OCI-M2 (cell line): ENCODE data around the gene LEO1.
A peak's percentile ranks its signal among the peaks of the same experiment; 100 is the strongest.

Source experiments
- DNase-seq: peaks from one replicate; lab custom pipeline; 2025; ENCODE audit not compliant: unreplicated experiment; lab: John Stamatoyannopoulos, UW

The LEO1 gene

DNA sequence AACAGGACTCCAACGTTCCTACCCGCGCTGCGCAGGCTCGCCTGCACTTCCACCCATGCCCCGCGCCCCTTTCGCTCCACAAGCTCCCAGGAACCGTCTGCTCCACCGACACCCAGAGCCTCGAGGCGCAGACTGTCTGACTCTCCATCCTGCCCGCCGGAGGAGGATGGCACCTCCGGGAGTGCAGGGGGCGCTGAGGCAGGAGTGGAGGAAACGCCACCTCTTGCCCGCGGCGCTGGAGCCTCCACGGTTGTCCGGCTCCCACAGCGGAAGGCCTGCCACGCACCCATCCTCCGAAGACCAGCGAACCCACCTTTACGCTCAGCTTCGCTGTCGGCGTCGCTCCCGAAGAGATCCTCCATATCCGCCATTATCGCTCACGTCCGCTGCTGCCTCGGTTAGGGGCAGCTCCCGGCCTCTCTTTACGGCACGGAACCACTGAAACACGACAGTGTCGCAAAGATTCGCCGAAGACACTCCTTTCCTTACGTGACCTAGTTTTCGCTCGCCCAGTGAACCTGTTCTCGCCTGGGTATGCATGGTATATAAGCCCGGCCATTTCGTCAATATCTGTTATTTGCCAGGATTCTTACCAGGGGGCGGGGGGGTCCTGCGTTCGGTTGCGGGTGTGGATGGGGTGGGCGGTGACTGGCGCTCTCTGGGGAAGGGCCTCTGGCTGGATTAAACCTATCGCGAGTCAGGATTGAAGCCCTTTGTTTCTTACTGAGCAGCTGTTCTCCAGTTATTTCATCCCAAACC is at the start of gene LEO1:
Gene LEO1 (minus strand): TSS at position 404 of the 759 bp plus-strand sequence. CDS start 33 bp downstream, at position 371.
- peak; percentile 65 for DNase-seq

- no peak for DNase-seq
Measured at GRCh38 chr15:52021128-52021671, 49.6 kb upstream of the LEO1 start.

DNA sequence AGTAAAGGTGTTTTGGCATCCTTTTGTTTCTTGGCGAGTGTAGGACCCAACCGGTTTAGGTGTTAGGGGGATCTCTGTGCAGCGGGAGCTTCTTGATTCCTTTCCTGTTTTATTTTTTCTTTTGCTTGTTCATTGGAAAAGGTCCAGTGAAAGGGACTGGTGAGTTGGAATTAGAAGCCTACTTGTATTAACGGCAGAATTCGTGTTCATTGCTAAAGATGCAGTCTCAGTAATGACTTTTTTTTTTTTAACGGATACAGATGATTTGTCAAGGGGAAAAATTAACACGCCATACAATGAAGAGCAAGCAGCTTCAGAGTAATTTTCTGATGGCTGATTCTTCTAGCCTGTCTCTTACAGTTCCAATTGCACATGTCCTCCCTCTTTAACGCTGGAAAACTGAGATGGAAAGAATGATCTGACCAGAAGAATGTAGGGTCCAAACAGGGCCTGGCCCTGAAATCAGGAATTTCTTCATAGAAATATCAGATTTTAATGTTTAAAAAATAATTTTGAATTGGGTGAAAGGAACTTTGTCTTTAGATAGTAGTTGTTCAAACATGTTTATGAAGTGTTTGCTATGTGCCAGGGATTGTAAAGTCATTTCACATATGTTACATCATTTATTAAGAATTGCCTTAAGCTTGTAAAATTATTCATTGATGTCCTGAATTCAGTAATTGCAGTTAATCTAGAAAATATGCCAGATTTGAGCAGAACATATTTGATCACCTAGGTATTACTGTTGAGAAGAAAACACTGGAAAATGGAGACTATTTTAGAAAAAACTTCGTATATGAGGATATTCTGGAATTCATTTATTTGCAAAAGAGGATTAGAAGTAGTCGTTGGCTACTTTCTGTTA is 48.9 kb upstream of the LEO1 start:
- DNase-seq: no peak

DNA sequence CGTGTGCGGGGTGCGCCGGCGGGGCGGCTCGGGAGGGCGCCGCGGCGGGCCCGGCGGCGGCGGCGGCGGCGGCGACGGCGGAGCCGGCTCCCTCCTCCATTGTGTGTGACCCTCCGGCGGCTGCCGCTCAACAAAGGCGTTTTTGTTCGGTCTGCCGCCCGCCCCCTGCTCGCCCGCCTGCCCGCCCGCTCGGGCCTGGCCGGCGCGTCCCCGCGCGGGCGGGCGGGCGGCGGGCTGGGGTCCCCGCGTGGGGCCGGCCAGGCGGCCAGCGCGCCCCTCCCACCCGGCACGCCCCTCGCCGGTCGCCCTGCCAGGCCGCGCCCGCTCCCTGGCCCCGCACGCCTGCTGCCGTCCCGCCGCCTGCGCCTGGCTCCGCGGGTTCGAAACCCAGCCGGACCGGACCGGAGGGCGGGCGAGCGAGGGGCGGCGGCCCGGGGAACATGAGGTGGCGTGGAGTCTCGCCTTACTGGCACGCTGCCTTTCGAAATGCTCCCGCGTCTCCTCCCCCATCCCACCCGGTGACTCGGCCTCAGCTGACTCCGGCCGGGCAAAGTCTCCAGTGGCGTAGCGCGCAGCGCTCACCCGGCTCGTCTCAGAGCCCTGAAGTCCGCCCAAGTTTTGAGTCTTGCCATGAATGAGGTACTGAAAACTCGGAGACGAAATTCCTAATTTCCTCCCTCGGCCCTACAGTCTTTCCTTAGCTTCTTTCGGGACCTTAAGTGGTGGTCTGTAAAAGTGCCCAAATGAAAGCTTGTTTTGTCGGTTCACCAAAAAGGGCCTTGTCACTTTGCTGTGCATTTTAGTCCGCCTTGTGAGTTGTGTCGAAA is 48.0 kb upstream of the LEO1 start:
- no peak for DNase-seq

- DNase-seq: peak; percentile 45
Measured at GRCh38 chr15:52018693-52019393, 47.3 kb upstream of the LEO1 start, which contains the start of gene MAPK6. TSS of gene MAPK6 (plus strand) at chr15:52019219. CDS start at chr15:52046461, 27,242 bp downstream.

DNA sequence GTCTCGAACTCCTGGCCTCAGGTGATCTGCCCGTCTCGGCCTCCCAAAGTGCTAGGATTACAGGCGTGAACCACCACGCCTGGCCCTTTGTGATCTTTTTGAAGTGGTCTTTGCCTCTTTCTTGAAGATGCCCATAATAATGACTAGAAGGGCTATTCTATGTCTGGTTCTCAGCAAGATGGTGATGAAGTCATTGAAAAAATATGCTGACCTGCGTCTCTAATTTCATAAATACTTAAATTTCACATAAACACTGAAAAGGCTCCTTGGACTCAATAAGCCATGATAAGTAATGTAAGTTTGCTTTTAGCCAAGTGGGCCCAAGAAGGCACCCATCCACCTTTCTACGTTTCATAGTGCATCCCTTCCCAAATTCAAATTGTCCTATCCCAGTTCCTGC is 46.7 kb upstream of the LEO1 start:
- DNase-seq: no peak

DNA sequence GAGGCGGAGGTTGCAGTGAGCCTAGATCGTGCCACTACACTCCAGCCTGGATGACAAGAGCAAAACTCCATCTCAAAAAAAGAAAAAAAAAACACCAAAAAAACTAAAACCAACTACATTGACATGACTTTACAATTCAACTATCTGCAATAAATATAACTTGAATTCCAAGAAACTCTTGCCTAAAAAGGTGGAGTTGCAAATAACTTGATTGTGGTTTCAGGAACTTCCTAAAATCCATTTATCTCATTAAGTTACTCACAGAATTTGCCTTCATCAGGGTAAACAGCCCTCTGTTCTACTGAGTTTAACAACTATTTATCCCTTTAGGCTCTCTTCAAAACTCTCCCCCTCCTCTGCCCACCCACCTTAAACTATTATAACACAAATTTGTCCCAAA is 44.7 kb upstream of the LEO1 start:
- DNase-seq: no peak

- no peak for DNase-seq
Measured at GRCh38 chr15:52014616-52015015, 43.0 kb upstream of the LEO1 start.

- DNase-seq: no peak
Measured at GRCh38 chr15:52013151-52013791, 41.7 kb upstream of the LEO1 start.

DNA sequence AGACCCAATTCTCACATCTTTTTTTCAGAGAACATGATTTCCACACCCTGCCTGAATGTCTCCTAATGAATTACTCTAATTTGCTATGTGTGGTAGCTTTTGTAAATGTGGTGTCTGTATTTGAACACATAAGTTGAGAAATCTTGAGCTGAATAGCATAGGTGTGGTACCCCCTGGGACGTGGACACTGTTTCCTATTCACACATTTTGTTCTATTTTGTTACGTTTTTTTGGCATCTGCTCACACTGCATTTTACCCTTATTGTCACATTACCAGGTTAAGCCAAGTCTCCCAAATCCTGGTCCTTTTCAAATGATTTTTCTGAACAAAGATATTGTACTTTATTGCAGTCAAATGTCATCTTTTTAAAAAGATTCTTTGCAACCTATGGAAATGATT is 40.6 kb upstream of the LEO1 start:
- no peak for DNase-seq

DNA sequence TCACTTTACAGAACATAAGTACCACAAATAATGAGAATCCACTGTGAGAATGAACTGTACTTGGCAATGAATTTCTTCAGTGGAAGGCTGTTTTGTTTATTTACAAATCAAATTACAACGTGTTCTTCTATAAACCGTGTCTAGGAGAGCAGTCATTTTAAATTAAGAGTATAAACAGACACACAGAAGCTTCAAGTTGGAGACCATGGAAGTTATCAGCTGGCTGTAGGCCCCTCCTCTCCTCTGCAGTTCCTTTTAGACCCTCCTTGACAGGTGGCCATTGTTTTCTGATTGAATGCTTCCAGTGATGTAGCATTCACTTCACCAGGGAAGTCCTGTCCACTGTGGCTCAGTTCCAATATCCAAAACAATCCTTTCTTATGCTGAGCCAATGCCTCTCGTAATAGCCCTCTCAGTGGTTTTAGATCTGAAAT is 40.1 kb upstream of the LEO1 start:
- no peak for DNase-seq

DNA sequence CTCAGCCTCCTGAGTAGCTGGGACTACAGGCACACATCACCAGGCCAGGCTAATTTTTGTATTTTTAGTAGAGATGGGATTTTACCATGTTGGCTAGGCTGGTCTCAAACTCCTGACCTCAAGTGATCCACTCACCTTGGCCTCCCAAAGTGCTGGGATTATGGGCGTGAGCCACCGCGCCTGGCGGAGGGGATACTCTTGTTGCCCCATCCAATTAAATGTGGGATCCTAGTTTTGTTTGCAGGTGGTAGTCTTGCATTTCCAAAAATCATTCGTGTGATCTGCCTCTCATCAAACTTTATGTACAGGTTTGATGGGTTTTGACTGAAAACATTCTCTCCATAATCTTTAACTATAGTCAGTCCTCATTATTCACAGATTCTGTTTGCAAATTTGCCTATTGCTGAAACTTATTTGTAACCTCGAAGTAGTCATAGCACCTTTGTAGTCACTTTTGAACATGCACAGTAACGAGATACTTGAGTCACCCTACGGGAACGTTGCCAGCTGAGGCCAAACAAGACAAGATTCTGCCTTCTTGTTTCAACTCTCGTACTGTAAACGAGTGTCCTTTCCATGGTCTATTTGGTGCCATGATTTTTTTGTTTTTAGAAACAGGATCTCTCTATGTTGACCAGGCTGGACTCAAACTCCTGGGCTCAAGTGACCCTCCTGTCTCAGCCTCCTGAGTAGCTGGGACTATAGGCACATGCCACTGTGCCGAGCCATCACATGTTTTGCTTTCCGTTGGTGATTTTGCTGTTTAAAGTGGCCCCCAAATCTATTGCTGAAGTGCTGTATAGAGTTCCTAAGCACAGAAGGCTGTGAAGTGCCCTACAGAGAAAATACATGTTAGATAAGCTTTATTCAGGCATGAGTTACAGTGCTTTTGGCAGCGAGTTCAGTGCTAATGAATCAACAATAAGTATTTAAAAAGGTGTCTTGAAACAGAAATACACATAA is 39.3 kb upstream of the LEO1 start:
- no peak for DNase-seq

DNA sequence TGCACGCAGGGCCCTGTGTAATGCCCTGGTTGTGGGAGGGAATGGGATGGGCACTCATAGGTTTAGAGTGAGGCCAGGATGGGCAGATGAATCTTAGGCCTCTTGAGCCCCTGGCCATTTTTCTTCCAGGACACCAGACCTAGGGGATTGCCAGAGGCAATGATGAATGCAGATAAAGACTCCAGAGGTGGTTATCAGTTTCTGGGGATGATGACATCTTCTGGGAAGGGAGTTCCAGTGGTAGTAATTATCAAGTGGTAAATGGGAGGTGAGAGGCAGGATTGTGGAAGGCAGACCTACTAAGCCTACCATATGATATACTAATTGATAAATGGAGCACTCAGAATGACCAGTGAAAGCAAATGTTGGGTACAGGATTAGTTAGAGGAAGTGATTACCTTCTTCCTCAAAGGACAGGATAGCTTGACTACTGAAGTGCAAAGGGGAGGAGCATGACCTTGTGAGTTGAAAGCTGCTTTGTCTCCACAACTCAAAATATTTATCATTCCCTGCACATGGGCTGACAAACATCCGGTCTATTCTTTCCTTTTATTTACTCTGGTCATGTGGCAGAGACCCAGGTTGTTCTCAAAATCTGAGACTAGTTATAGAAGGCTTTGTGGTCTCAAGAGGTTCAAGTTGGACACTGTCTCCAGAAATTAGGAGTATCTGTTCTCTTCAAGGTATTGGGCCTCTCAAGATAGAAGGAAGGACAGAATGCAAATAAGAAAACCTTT is 37.3 kb upstream of the LEO1 start:
- no peak for DNase-seq

GRCh38 chr15:52008359-52008697 is 36.8 kb upstream of the LEO1 start:
- no peak for DNase-seq

DNA sequence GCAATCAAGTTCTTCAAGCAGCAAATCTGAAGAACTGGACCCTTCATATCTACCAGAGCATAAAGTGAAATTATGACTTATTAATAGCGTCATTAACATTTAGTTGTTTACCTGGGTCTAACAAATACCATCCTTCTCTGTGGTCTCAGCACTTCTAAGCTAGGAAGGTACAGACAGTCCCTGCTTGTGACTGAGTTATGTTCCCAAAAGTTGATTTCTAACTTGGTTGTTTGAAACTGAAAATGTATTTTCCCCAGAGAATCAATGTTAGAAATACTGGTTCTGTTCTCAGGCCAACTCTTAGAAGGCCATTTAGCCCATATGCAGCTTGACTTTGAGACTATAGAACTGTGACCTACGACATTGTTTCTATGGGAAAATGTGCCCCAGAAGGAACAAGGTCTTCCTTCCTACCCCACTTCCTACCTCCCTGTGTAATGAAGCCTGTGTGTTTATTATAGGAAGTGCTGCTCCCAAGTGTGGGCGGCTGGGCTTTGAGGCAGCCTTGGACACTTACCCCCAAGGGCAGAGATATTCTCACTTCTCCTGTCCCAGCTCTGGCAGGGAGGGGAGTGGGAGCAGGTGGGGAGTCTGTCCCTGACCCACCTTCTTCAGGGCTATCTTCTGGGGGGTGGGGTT is 35.2 kb upstream of the LEO1 start:
- DNase-seq: no peak

GRCh38 chr15:52005748-52006701 is 34.4 kb upstream of the LEO1 start:
- no peak for DNase-seq

DNA sequence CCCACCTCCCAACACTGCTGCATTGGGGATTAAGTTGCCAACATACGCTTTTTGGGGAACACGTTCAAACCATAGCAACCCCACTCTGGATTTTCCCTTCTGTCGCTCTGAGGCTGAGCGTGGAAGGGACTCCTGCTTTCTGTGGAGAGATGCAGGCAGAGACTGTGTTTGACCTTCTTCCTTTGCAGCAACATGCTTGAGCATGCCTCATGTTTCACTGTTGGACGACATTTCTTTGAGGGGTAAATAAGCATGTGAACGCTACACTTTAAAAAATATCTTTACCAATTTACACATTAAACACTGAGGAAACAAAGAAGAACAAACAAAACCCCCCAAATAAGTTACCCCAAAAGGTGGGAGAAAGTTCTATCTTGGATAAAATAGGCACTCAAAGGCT is 33.2 kb upstream of the LEO1 start:
- DNase-seq: no peak
